Measurements from ENCODE around the gene SLC43A2. TPM values are rescaled to one million over a fixed set of nuclear protein-coding genes. Genes with fewer than 3 reads are reported as not detected.

Gene SLC43A2
- total RNA-seq, 1 experiment from 2014 or later = 12.9 TPM

GRCh38 chr17:1625053-1625452 is 3.6 kb downstream of the SLC43A2 start:
- no peak overlapping the region for H3T11ph ChIP-seq (ENCODE audit: low read length)
- no peaks in the 10 kb centered on the region for H3K79me1 ChIP-seq (ENCODE audit: insufficient read depth, low read depth, low read length, poor library complexity, severe bottlenecking)
- H3K4me1 ChIP-seq (ENCODE audit: insufficient read depth, low read length) = no peaks in the 10 kb centered on the region; the same call in 1 of the 2 replicates
- no peaks in the 10 kb centered on the region for H3K9me3 ChIP-seq (ENCODE audit: control insufficient read depth, low read depth, low read length)
- no peak for TF ChIP-seq CTCF (conservative IDR thresholded peaks at IDR 0.05)
- no peaks in the 10 kb centered on the region; a peak in 1 of 5 replicates for H3K9me3 Mint-ChIP-seq
- H4K5ac ChIP-seq (ENCODE audit: insufficient read length, low read depth, low read length) = no peak overlapping the region
- no peak overlapping the region for H4K8ac ChIP-seq (replicated peaks; ENCODE audit: insufficient read length, low read depth, low read length)
- no peak overlapping the region for H2BK120ac ChIP-seq (ENCODE audit: low read depth, low read length, poor library complexity, severe bottlenecking)
- H3K27me3 ChIP-seq (ENCODE audit: insufficient read depth, low read length) = no peaks in the 10 kb centered on the region
- H2BK5ac ChIP-seq (ENCODE audit: insufficient read length, low read length) = no peak overlapping the region
- H3K4ac ChIP-seq (ENCODE audit: low read depth, low read length) = no peak overlapping the region
- no peak overlapping the region for H3K4me2 ChIP-seq (ENCODE audit: insufficient read depth, insufficient read length, low read length)
- no peak overlapping the region; a peak in 1 of 7 replicates for H3K27ac Mint-ChIP-seq
- no peak overlapping the region for H3K27ac ChIP-seq (ENCODE audit: insufficient read length, low read depth, low read length)
- no CpG with 5 or more reads among the region's 14 CpGs for WGBS (ENCODE audit: extremely low coverage, insufficient read length, low lambda C conversion rate)
- no peak overlapping the region; the same call in 1 of the 2 replicates for H3K14ac ChIP-seq (ENCODE audit: insufficient read depth, low read length)
- peaks cover under 1% of the 10 kb centered on the region; the same call in 1 of the 2 replicates for H3K27me3 Mint-ChIP-seq (ENCODE audit: low read depth)
- H2AFZ ChIP-seq (ENCODE audit: low read length) = no peak overlapping the region
- no peak overlapping the region for H4K91ac ChIP-seq (ENCODE audit: insufficient read length, low read depth, low read length)
- H3K9ac ChIP-seq (ENCODE audit: extremely low read depth, insufficient read length, low read length) = no peak overlapping the region
- H3K36me3 Mint-ChIP-seq (ENCODE audit: insufficient read depth in 1 of 3, low read depth in 3 of 3) = peaks cover 0 to 5% (median 3%) of the 10 kb centered on the region in 3 experiments; a peak in 5 of 7 replicates
- H2BK12ac ChIP-seq (ENCODE audit: insufficient read length, low read depth, low read length) = no peak overlapping the region
- no peak overlapping the region for H2BK20ac ChIP-seq (ENCODE audit: low read depth, low read length, poor library complexity, severe bottlenecking)
- H2AK5ac ChIP-seq (ENCODE audit: insufficient read length, low read length) = no peak overlapping the region
- no peaks in the 10 kb centered on the region; the same call in 1 of the 2 replicates for H3K79me2 ChIP-seq (ENCODE audit: insufficient read depth, low read length)
- no peaks in the 10 kb centered on the region for H4K20me1 ChIP-seq (ENCODE audit: control insufficient read depth, insufficient read depth, insufficient read length)
- H3K18ac ChIP-seq (ENCODE audit: insufficient read length, low read depth, low read length) = no peak overlapping the region
- H2BK15ac ChIP-seq (ENCODE audit: low read depth, low read length) = no peak overlapping the region
- DNase-seq = no peak
- no peak overlapping the region for H3K23ac ChIP-seq (ENCODE audit: insufficient read length, low read depth, low read length)
- H3K56ac ChIP-seq (ENCODE audit: insufficient read length, low read depth, low read length) = no peak overlapping the region
- H3K23me2 ChIP-seq (ENCODE audit: insufficient read length, low read depth, low read length, poor library complexity, severe bottlenecking) = peaks cover 17% of the 10 kb centered on the region
- peaks cover 25 to 29% of the 10 kb centered on the region in 2 experiments for H3K4me1 Mint-ChIP-seq
- H3K4me3 Mint-ChIP-seq = no peak overlapping the region

Data from H9 (cell line).